Caki2 (cell line): ENCODE data around the gene HSPBAP1. TPM values are rescaled to one million over a fixed set of nuclear protein-coding genes. Genes with fewer than 3 reads are reported as not detected.
"Not testable (repeated sequence)": the region's sequence is repeated elsewhere in the genome, so short reads cannot be mapped to it uniquely, and the experiment has no call there.

Source experiments
- DNase-seq: peaks from one replicate; pipeline ENCODE4 v3.0.0-alpha.2; 2015; ENCODE audit warnings: low read depth
- in situ Hi-C: cut with HindIII; loops from 2 replicates; pipeline ENCODE4 v1.10.0; 2016; ENCODE audit warnings: low sequenced_read_pairs, low pct_unique_long_range_greater_than_20kb, mixed read lengths
- total RNA-seq: library from RNA; depleted of rRNA; stranded (reverse); fragments of >200 nt; shearing (Covaris generic); gene quantifications from 2 replicates; pipeline ENCODE4 v1.2.3, GENCODE V29; 2014; ENCODE audit warnings: low replicate concordance

HSPBAP1 gene
- total RNA-seq, 1 experiment from 2014 or later, result 4.8 TPM

DNA sequence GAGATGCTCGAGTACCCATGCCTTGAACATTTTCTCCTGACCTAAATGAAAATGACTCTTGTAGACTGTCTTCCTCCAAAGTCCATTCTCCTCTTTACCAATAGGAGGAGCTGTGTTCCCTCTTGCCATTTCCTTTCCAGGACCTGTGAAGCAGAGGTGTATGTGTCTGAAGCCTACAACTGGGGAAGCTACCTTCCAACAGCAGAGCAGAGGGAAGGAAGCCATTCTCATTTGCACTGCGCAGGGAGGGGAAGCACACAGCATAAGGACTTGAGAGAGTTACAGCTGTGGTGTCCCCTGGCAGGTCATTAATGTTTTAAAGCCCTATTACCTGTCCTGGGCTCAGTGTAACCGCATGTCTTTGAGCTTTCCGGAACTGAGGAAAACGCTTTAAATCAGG, 38.7 kb downstream of the HSPBAP1 start:
- in situ Hi-C loops, result no loop called here
- no peak for DNase-seq

DNA sequence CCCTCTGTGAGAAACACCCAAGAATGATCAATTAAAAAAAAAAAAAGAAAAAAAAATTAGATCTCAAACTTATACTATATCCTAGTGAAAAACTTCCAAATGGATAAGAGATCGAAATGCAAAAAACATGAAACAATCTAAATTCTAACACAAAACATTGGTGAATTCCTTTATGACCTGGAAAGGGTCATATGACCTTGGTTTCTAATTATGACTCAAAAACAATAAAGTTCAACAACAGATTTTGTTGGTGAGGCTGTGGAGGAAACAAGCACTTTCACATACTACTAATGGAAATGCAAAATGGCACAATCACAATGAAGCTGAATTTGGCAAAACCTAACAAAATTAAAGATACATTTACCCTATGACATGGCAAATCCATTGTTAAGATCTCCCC, 45.3 kb downstream of the HSPBAP1 start:
- in situ Hi-C loops, result no loop called here
- DNase-seq, result no peak

DNA sequence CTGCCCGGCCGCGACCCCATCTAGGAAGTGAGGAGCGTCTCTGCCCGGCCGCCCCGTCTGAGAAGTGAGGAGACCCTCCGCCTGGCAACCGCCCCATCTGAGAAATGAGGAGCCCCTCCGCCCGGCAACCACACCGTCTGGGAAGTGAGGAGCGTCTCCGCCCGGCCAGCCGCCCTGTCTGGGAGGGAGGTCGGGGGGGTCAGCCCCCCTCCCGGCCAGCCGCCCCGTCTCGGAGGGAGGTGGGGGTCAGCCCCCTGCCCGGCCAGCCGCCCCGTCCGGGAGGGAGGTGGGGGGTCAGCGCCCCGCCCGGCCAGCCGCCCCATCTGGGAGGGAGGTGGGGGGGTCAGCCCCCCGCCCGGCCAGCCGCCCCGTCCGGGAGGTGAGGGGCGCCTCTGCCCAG, 46.3 kb downstream of the HSPBAP1 start:
- in situ Hi-C loops, DNase-seq: not testable (repeated sequence)

DNA sequence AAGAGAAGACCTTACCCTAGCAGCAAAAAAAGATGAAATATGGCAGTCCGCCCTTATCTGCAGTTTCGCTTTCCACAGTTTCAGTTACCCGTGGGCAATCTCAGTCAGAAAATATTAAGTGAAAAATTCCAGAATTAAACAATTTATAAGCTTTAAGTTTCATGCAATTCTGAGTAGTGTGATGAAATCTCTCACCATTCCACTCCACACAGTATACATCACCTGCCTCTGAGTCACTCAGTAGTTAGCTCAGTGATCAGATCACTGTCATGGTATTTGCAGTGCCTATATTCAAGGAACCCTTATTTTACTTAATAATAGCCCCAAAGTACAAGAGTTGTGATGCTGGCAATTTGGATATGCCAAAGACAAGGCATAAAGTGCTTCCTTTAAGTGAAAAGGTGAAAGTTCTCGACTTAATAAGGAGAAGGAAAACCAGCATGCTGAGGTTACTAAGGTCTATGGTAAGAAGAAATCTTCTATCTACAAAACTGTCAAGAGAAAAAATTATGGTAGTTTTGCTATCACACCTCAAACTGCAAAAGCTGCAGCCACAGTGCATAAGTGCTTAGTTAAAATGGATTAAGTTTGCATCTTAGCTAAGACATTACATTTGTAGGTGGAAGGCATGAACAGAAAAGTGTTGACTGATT, 48.1 kb downstream of the HSPBAP1 start:
- DNase-seq, result no peak
- in situ Hi-C loops, result no loop called here

DNA sequence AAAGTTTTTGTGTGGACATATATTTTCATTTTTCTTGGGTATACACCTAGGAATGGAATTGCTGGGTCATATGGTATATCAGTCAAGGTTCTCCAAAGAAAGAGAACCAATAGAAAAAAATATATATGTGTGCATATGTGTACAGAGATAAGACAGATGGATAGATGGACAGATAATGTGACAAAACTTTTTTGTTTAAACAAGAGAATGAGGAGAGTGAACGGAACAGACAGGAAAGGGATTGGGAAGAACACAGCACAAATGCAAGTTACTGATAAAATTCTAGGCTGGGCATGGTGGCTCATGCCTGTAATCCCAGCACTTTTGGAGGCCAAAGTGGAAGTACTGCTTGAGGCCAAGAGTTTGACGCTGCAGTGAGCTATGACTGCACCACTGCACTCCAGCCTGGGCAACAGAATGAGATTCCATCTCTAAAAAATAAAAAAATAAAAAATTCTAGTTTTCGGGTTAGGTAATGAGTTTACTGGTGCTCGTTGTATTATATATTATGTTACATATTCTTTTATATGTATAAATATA, 50.0 kb downstream of the HSPBAP1 start:
- no peak for DNase-seq
- in situ Hi-C loops, result no loop called here

DNA sequence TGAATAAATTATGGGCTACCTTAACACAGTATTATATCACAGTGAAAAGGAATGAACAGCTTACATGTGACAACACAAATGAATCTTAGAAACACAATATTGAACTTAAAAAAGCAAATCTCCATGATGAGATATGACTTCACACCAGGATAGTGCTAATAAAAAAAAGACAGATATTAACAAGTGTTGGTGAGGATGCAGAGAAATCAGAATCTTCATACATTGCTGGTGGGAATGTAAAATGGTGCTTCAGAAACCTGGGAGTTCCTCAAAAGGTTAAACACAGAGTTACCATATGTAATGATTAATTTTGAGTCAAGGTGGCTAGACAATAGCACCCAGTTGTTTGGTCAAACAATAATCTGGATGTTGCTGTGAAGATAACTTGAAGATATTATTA, 51.4 kb downstream of the HSPBAP1 start:
- DNase-seq, result no peak
- in situ Hi-C loops, result no loop called here

DNA sequence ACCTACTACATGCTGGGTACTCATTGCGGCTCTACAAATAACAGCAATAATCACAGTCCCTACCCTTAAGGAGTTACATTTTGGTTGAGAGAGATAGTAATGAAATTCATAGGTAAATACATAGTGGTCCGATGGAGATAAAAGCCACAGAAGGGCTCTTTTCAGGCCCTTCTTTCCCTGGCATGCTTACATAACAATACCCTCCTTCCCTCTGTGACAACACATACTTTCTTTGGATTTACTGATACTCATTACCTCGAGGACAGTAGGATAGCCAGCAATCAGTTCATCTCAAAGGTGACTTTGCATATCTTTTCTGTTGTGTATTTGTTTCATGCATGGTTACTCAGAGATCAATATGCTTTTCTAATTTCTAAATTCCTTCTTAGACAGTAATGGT, 54.5 kb downstream of the HSPBAP1 start:
- in situ Hi-C loops, result no loop called here
- DNase-seq, result no peak

DNA sequence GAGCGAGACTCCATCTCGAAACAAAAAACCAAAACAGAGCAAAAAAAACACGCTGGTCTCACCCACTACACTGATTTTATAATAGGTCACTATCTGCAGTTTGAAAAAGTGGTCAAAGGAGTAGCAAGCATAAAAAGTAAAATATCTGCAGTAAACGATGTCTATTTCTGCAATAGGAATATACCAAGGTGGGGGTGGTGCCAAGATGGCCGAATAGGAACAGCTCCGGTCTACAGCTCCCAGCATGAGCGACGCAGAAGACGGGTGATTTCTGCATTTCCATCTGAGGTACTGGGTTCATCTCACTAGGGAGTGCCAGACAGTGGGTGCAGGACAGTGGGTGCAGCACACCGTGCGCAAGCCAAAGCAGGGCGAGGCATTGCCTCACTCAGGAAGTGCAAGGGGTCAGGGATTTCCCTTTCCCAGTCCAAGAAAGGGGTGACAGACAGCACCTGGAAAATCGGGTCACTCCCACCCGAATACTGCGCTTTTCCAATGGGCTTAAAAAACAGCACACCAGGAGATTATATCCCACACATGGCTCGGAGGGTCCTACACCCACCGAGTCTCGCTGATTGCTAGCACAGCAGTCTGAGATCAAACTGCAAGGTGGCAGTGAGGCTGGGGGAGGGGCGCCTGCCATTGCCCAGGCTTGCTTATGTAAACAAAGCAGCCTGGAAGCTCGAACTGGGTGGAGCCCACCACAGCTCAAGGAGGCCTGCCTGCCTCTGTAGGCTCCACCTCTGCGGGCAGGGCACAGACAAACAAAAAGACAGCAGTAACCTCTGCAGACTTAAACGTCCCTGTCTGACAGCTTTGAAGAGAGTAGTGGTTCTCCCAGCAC, 60.7 kb downstream of the HSPBAP1 start:
- peak; percentile 57 for DNase-seq
- in situ Hi-C loops, result not testable (repeated sequence)

DNA sequence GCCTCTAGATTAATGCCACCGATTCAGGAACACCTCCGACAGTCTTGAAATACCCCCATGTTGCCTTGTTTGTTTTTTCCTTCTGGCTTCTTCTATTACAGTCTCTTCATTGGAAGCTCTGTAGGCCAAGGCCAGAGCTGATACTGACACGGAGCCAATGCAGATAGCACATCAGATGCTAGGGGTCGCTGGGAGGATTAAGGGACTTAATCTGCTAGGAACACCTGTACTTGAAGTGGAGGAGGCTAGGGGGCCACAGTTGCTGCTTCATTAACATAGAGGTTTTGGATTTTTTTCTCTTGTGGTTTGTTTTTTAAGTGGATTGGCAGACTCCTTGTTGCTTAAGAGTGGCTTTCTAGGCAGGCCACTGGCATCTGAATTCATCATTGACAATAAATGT, 63.4 kb downstream of the HSPBAP1 start:
- no peak for DNase-seq
- in situ Hi-C loops, result no loop called here

DNA sequence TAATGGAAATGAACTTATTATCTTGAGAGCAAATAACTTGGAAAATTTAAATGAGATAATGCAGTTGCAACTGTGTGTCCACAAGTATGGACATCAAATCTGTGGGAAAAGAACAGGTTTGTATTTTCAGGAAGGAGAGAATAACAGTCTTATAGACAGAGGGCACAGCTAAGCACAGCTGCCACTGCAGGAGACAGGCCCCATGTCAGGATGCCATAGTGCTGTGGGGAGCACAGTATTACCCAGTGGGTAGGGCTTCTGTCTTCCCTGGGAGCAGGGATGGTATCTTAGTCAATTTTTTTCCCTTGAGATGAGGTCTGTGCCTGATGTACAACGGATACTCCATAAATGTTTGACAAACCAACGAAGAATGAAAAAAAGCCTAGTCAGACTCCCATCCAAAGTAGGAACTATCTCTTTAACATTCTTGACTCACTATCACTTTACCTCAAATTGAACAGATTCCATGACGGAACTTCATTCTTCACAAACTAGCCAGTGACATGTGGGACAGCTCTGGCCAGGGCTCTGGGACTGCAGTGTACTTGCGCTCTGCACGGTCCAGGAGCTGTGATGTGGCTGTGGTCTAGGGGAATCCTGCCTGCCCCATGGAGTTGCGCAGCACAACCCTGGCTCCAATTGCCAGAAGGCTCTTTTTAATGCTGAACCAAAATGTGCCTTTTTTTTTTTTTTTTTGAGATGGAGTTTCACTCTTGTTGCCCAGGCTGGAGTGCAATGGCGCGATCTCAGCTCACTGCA, 64.7 kb downstream of the HSPBAP1 start:
- in situ Hi-C loops, result no loop called here

DNA sequence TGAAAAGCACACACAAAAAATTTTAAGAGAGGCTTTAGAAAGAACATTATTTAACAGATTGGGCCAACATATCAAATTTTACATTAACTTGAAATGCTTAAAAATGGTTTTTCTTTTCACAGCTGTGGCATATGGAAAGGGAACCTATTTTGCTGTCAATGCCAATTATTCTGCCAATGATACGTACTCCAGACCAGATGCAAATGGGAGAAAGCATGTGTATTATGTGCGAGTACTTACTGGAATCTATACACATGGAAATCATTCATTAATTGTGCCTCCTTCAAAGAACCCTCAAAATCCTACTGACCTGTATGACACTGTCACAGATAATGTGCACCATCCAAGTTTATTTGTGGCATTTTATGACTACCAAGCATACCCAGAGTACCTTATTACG, 65.4 kb downstream of the HSPBAP1 start:
- DNase-seq, result no peak
- in situ Hi-C loops, result no loop called here

More for the DNA sequence above, 64.7 kb downstream of the HSPBAP1 start:
- no peak for DNase-seq

DNA sequence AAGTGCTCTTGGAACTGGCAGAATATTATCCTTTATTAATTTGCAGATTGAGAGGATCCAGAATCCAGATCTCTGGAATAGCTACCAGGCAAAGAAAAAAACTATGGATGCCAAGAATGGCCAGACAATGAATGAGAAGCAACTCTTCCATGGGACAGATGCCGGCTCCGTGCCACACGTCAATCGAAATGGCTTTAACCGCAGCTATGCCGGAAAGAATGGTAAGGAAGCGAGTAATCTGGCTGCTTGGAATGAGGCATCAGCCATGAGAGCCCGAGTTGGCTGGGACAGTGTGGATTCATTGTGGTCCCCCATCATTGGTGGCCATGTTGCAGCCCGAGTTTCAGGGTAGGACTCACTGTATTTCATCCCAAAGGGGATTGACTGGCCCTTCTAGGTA, 65.9 kb downstream of the HSPBAP1 start:
- in situ Hi-C loops, result no loop called here
- no peak for DNase-seq

DNA sequence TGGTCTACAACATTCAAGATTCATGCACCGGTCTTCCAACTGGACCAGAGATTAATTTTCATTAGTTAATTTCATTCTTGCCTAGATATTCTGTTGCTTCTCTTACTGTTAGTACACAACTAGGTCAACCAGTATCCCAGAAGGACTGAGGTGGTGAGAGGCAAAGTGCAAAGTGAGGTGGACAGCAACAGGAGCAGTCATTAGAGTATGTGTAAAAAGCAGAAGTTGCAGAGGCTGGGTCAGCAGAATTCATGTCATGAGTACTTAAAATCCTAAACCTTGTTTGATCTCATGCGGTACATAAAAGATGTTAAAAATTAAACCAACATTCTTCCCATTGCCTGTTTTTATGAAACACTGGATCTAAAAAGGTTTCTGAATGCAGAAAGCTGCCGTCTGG, 66.3 kb downstream of the HSPBAP1 start:
- in situ Hi-C loops, result no loop called here
- DNase-seq, result no peak

DNA sequence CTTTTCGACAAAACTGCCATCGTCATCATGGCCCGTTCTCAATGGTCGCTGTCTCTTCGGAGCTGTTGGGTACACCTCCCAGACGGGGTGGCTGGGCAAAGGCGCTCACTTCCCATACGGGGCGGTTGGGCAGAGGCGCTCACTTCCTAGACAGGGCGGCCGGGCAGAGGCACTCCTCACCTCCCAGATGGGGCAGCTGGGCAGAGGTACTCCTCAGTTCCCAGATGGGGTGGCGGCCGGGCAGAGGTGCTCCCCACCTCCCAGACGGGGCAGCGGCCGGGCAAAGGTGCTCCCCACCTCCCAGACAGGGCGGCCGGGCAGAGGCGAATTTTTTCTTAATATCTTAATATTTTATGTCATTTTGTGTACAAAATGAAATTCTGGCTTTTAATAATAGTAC, 68.5 kb downstream of the HSPBAP1 start:
- in situ Hi-C loops, result no loop called here

DNA sequence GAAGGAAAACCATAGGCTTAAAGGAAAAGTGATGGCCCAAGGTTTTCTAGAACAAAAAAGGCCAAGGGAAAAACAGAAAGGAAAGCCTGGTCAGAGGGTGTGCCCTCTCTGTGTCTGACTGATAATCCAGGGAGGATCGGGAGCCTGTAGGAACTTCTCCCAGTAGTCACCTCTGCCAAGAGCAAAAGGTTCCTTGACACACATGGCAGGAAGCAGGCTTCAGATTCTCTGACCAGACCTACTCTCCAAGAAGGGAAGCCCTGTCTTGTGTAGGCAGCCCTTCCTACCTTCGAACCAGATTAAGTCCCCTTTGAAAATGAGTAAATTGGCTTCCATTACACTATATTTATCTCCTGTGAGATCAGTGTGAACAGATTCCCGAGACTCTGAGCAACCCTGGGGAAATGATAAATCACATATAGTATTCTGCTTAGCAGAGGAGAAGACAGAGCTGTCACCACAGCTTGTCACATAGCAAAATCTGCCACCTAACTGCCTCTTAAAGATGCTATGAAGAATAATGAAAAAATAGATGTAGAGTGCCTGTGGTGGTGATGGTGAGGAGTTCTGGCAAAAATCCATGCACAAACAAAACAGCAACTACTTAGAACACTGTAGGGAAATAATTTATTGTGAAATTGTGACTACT, 74.2 kb downstream of the HSPBAP1 start:
- no peak for DNase-seq
- in situ Hi-C loops, result no loop called here

More for the DNA sequence above, 68.5 kb downstream of the HSPBAP1 start:
- no peak for DNase-seq

DNA sequence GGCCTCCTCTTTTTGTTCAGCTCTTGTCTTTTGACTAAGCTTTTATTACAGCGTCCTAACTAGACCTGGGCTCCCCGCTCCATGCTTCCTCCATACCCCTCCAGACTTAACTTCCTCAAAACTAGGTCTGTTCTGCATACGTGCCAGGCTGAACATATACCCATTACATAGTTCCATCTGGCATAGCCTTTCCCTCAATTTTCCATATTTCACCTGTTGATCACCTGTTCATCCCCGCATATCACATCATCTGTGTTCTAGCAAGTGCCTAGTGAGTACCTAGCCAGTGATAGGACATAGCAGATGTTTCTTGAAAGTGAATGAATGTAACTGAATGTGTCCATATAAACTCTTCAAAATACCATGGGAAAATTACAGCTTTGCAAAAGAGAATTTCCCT, 77.0 kb downstream of the HSPBAP1 start:
- no peak for DNase-seq
- in situ Hi-C loops, result no loop called here

DNA sequence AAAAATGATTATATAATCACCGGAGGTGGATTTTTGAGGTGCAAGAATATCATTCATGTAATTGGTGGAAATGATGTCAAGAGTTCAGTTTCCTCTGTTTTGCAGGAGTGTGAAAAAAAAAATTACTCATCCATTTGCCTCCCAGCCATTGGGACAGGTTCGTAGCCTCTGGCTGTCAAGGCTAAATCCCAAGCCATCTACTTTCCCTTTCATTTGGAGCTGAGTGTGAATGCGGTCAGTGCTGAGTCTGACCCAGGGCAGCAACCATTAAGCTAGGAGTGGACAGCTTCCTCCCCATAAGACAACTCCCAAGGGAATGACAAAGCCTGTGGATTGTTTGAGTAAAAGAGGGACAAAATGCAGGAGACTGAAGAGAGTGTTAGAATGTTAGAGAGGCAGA, 79.4 kb downstream of the HSPBAP1 start:
- DNase-seq, result no peak
- in situ Hi-C loops, result no loop called here

DNA sequence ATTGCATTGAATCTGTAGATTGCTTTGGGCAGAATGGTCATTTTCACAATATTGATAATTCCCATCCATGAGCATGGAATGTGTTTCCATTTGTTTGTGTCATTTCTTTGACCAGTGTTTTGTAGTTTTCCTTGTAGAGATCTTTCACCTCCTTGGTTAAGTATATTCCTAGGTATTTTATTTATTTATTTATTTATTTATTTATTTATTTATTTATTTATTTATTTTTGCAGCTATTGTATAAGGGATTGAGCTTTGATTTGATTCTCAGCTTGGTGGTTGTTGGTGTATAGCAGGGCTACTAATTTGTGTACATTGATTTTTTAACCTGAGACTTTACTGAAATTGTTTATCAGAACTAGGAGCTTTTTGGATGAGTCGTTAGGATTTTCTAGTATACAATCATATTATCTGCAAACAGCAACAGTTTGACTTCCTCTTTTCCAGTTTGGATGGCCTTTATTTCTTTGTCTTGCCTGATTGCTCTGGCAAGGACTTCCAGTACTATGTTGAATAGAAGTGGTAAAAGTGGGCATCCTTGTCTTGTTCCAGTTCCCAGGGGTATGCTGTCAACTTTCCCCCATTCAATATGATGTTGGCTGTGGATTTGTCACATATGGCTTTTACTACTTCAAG, 82.9 kb downstream of the HSPBAP1 start:
- in situ Hi-C loops, DNase-seq: not testable (repeated sequence)
